GM21381 (cell line): ENCODE results near the gene NOTCH3.

Experiments
- ATAC-seq: cut with Tn5 transposase; IDR thresholded peaks from one replicate; pipeline ENCODE4 v1.9.1; 2021; ENCODE audit warnings: mild to moderate bottlenecking, moderate library complexity; ENCODE audit not compliant: unreplicated experiment

Gene NOTCH3

DNA sequence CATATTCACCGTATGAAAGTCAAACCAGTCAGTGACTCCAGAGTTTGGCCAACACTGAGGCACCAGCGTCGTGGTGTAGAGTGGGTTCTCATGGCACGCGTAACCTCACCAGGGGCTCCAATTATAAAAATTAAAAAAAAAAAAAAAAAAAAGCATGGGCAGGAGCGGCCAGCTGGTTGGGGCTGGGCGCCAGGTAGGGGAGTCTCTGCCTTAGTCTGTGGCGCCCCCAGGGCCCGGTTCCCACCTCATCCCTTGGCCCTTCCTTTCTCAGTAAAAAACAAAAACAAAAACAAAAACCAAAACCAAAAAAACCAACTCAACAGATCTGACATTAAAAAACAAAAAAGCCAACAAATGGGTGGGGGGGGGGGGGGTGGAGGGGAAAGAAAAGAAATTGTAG, 36.1 kb upstream of the NOTCH3 start:
- ATAC-seq: no peak

DNA sequence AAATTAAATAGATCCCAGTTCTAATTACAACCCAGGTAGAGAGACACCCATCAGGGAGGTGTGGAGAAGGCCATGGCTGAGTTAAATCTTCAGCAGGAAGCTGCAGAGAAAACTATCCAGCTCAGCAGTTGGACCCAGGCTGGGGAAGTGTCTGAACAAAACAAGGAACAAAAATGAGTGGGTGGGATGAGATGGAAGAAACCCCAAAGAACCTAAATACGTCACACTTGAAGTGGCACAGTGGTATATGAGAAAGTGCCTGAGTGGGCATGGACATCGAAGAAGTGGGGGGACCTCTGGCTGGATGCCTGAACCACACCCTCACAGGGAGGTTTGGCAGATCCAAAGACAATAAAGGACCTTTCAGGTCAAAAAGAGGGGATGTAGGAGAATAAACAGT, 35.0 kb upstream of the NOTCH3 start:
- no peak for ATAC-seq

DNA sequence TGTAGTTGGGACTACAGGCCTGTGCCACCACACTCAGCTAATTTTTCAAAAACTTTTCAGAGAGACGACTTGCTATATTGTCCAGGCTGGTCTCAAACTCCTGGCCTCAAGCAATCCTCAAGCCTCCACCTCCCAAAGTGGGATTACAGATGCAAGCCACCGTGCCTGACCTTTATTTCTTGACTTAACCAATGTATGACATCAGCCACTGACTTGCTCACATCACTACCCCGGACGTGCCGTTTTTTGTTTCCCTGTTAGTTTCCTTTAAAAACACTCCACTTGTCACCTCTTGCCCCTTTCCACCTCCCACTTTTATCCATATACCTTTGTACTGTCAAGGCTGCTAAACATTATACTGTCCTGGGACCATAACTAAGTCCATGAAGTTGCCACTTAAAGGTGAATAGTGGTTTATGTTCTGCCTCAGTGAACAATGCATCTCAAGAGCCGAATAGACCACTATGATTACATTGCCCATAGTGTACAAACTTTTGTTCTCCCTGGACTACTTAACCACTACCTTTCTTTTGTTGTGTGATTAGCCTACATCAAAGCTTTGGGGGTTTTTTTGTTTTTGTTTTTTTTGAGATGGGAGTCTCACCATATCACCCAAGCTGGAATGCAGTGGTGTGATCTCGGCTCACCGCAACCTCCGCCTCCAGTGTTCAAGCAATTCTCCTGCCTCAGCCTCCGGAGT, 33.8 kb upstream of the NOTCH3 start:
- no peak for ATAC-seq

DNA sequence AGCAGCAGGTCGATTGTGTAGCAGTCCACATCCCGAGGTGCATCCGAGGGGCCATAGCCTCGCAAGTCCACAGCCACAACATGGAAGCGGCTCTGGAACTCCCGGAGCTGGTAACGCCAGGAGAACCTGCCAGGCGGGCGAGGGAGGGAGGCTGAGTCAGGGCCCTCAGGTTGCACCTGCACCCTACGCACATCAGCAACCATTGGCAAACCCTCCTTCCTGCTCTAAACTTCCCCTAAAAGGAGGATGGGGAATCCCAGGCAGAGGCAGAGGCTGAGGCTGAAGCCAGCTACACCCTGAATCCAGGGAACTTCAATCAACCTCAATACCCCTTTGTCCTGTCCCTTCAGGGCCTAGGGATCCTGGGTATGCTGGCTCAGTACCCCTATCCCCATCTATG, 30.5 kb upstream of the NOTCH3 start:
- ATAC-seq: no peak

DNA sequence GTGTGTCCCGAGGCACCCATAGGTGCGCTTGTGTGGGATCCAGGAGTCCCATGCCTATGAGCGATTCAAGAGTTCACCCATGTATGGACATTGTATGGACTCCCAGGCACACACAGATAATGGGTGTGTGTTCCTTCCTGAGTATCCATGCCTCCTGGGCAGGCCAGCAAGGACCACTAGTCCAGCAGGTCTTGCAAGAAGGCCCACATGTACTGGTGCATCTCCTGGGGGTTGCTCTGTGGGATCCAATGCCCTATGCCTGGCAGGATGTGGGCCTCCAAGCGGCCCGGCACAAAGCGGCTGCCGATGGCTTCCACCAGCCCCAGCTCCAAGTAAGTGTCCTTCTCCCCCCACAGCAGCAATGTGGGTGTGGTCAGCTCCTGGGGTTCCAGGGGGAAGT, 26.5 kb upstream of the NOTCH3 start:
- no peak for ATAC-seq

DNA sequence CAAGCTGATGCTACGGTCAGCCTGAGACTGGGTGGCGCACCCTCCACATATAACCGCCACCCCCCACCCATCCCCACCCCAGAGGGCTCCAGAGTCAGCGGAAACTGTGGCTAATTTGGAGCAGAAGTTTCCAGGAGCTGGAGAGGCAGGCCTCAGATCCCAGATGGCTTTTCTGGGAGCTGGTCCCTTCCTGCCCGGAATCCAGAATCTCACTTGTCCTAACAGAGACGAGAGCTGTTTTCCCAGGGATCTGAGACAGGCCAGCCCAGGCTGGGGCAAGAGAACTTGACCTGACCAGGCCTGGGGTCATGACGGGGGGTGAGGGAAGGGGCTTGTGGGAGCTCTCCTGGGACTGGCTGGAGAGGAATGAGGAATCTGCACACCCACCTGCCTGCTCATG, 25.0 kb upstream of the NOTCH3 start:
- ATAC-seq: no peak

DNA sequence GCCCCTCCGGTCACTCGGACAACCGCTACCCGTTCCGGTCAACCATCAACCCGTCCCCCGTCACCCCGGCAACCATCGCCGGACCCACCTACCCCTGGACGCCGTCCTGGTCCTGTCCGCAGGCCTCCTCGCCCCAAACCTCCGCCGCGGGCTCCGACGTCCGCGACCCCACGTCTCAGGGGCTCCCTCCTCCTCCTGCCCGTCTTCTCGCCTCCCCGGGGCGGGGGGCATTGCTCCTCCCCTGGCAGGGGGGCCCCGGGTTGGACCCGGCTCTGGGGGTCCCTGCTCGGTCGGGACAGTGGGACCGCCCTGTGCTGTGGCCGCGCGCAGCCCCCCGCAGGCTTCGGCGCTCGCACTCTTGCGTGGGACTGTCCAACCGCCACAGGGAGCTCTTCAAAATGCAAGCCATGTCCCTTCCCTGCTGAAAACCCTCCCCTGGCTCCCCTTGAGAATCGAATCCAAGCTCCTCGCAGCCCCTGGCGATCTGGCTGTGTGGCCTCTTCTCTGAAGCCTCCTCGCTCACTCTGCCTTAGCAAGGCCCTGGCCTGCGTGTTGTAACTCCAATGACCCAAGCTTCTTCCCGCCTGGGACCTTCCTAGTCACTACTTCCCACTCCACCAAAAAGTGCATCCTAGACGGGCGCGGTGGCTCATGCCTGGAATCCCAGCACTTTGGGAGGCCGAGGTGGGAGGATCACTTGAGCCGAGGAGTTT, 23.0 kb upstream of the NOTCH3 start:
- no peak for ATAC-seq

DNA sequence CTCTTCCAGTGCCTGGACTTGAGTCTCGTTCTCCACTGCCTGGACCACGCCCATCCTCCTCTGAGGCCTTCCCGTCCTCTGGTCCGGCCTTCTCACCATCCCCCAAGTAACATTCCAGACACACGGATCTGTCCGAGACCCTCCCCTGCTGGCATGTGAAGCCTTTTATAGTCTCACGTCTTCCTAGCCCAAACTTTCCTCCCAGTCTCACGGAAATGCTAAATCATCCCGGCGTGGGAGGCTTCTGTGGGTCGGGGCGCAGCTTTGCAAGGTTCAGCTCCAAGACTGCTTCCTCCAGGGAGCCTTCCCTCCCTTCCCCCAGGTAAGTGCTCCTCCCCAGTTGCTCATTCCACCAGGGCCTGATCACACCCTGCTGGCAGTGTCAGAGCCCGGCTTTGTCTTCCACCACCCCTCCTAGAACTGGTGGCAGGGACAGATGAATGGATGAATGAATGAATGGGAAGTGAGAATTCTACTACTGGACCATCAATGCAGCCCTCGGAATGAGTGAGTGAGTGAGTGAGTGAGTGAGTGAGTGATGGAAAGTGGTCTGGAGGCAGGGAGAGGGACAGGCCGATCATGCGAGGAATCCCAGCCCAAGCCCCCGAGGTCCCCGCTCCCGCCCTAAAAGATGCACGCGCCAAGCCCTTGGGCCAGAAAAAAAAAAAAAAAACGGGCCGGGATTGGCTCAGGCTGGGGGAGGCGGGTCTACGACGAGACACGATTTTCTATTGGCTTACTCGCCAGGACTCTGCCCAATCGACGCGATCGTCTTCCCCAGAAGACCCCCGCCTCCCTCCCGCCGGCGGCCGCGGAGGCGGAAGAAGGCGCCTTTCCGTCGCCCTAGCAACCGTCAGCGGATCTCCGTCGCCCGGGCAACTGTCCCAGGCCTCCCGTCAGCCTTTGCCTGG, 22.2 kb upstream of the NOTCH3 start:
- peak; percentile 83 for ATAC-seq

DNA sequence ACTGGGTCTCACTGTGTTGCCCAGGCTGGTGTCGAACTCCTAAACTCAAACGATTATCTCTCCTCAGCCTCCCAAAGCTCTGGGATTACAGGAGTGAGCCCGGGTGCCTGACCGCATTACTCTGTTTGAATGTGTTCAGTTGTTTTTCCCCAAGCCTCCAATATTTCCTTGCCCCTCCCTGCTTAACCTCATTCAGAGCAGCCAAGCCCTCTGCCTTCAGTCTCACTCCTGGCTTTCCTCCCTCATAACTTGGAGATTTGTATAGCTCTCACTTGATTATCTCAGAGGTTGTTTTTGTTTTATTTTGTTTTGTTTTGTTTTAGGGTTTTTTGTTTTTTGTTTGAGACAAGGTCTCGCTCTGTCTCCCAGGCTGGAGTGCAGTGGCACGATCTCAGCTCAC, 20.0 kb upstream of the NOTCH3 start:
- no peak for ATAC-seq

DNA sequence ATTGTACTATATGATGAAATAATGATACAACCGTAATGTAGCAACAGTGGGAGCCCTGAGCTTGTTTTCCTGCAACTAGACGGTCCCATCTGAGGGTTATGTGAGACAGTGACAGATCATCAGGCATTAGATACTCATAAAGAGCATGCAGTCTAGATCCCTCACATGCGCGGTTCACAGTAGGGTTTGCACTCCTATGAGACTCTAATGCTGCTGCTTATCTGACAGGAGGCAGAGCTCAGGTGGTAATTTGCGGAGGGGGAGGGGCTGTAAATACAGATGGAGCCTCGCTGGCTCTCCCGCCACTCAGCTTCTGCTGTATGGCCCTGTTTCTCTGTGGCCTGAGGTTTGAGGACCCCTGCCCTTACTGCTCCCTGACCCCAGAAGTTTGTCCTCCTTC, 17.7 kb upstream of the NOTCH3 start:
- ATAC-seq: no peak

DNA sequence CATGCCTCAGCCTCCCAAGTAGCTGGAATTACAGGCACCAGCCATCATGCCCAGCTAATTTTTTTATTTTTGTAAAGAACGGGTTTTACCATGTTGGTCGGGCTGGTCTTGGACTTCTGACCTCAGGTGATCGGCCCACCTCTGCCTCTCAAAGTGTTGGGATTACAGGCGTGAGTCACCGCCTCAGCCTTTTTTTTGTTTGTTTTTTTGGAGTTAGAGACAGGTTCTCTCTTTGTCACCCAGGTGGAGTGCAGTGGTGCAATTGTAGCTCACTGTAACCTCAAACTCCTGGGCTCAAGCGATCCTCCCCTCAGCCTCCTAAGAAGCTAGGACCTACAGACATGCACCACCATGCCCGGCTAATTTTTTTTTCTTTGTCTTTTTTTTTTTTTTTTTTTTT, 15.6 kb upstream of the NOTCH3 start:
- ATAC-seq: no peak

DNA sequence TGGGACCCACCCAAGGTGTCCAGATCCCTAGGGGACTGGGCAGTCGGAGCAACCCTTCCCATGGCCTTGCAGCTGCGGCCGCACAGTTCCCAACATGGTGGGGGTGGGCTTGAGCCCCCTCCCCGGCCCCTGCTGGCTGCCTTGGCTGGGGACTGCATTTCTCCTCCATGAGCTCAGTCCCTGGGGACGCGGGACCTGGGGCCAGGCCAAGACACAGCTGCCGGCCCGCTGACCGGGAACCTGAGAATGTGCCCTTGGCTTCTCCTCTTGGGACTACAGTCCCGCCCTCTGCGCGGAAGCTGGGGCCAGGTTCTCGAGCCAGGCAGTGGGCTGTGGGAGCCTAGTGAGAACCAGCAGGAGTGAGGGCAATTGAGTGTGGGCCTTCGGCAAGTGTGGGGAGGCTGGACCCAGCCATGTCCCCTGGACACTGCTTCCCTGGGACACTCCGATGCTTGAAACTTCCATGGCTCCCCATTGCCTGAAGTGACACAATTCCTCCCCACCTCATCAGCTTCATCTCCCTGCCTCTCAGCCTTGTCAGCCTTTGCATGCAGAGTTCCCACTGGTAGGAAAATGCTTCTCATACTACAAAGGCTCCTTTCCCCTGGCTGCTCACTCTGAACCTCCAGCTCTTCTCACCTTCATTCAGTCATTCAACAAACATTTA, 13.1 kb upstream of the NOTCH3 start:
- ATAC-seq: no peak

DNA sequence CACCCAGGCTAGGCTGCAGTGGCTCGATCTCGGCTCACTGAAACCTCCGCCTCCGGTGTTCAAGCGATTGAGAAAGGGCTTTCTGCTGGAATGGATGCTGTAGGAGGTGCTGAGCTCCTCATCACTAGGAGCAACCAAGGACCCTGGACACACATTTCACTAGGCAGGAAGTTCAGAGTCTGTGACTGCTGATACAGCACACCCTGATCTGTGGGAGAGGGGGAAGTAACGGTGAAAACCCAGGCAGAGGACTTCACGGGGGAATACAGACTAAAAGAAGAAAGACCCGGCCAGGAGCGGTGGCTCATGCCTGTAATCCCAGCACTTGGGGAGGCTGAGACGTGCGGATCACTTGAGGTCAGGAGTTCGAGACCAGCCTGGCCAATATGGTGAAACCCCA, 11.9 kb upstream of the NOTCH3 start:
- no peak for ATAC-seq

DNA sequence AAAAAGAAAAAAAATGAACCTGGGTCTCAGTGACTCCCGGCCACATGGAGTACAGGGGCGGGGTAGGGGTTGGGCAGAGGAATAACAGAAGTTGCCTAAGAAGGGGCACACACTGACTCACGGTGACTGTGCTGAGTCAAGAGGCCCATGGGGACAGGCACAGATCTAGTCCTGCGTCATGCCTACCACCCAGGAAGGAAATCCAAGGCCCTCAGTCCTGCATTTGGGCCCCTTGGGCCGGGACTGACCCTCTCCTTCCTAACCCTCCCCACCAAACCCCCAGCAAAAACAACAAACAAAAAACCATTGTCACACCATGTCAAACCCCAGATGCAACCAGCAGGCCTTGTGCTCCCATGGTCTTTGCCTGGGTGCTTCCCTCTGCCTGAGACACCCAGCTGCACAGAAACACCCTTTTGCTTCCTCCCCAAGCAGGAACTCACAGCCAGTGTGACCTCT, 9.6 kb upstream of the NOTCH3 start:
- no peak for ATAC-seq

DNA sequence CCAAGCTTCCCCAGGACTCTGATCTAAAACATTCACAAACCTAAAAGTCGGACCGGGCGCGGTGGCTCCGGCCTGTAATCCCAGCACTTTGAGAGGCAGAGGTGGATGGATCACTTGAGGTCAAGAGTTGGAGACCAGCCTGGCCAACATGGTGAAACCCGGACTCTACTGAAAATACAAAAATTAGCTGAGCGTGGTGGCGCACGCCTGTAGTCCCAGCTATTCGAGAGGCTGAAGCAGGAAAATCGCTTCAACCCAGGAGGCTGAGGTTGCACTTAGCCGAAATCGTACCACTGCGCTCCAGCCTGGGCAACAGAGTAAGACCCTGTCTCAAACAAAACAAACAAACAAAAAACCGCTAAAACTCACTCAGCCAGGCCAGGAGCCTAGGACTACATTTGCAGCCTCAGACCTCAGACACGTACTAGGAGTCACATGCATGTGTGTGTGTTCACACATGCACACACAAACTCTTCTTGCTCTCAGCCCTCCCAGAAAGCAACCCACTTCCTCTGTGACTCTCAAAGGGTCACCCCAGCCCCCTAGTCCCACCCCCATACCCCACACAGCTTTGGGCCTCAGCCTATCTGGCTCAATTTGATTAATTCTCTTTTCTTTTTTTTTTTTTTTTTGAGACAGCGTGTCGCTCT, 704 bp upstream of the NOTCH3 start:
- ATAC-seq: no peak

DNA sequence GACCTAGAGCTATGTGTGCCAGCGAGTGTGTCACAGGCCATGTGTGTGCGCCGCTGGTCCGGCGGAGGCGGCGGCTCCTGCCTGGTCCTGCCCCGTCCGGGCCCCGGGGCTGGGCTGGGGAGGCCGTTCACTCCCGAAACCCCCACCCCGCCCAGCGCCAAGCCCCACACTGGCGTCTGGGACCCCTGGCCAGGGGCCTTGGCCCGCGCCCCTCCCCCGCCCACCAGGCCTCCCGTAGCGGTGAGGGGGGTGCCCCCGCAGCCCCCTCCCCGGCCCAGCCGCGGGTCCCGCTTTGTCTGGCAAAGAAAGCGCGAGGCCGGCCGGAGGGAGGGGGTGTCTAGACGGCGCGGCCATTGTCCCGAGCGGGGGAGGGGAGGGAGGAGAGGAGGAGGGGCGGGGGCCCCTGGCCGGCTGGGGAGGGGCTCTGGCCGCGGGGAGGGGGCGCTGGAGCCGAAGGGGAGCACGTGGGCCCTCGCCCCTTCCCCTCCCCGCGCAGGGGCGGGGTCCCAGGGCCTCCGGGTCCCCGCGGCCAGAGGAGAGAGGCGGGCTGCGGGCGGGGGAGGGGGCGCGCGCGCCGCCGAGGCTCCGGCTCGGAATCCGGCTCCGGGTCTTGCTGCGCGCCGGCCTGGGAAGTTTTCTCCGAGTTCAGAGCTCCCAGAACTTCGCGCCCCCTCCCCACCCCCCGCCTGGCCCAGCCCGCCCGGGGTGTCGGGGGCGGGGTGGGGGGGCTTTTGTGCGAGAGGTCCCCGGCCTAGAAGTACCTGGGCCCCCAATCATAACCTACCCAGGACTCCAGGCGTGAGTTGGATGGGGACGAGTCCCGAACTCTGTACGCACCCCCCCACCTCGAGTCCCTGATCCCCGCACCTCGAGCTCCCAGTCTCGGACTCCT, 888 bp downstream of the NOTCH3 start:
- no peak for ATAC-seq

DNA sequence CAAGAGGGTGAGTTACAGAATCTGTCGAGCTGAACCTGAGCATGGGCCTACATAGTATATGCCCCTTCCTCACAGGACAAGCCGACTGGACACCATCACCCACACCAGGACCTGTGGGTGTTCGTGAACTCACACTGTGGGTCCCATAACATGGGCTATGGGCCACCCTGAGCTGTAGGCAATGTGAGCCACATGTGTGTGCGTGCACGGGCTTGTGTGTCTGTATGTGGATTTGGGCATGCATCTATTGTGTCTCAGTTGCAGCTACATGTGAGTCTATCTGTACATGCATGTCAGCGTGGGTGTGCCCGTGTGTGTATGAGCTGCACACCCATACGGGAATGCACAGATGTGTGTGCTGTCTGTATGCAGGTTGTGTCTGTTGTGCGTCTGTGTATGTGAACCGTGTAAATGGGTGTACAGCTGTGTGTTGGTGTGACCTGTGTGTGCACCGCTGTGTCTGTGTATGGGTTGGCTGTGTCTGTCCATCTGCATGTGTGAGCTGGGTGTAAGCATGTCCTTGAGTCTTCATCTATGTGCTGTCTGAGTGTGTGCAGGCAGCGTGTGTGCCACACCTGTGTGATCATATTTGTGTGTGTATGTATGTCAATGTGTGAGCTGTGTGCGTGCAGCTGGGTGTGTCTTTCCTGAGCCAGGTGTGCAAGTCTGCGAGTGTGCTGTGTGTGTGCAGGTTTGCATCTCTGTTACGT, 1.7 kb downstream of the NOTCH3 start:
- no peak for ATAC-seq

DNA sequence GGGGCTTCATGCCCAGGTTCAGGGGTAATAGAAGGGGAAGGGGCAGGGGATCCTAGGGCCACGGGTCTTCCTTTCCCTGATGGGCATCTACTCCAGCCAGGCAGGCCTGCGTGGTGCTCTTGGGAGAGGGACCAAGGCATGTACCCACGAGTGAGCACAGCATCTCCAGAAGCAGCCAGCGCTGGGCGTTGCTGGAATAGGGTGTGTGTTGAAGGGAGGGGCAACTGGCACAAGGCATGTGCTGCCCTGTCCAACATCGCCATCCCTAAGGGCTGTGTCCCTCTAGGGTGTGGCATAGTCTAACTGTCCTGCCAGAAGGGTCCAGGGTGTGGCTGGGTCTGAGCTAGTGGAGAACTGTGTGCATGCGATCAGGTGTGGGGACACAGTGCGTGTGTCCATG, 2.9 kb downstream of the NOTCH3 start:
- no peak for ATAC-seq
